ENCODE results near the gene MYO1D.
"Not testable (repeated sequence)": the region's sequence is repeated elsewhere in the genome, so short reads cannot be mapped to it uniquely, and the experiment has no call there.

MYO1D gene

GRCh38 chr17:32673964-32674363 is 203.0 kb downstream of the MYO1D start:
- DNase-seq (ENCODE audit: low spot score): no peak

- no peak for DNase-seq (ENCODE audit: low spot score)
Measured at GRCh38 chr17:32672711-32673110, 204.2 kb downstream of the MYO1D start.

- no peak for DNase-seq (ENCODE audit: low spot score)
Measured at GRCh38 chr17:32671896-32672295, 205.0 kb downstream of the MYO1D start.

GRCh38 chr17:32664936-32665583 is 211.9 kb downstream of the MYO1D start:
- no peak for DNase-seq (ENCODE audit: low spot score)

- no peak for DNase-seq (ENCODE audit: low spot score)
Measured at GRCh38 chr17:32660496-32660985, 216.4 kb downstream of the MYO1D start.

- peak; percentile 84 for DNase-seq (ENCODE audit: low spot score)
Measured at GRCh38 chr17:32659419-32659842, 217.5 kb downstream of the MYO1D start.

GRCh38 chr17:32658470-32659418 is 218.2 kb downstream of the MYO1D start:
- no peak for DNase-seq (ENCODE audit: low spot score)

- DNase-seq (ENCODE audit: low spot score): no peak
Measured at GRCh38 chr17:32656886-32657285, 220.0 kb downstream of the MYO1D start.

- no peak for DNase-seq (ENCODE audit: low spot score)
Measured at GRCh38 chr17:32654324-32654723, 222.6 kb downstream of the MYO1D start.

- DNase-seq (ENCODE audit: low spot score): no peak
Measured at GRCh38 chr17:32651084-32651483, 225.8 kb downstream of the MYO1D start.

- DNase-seq (ENCODE audit: low spot score): no peak
Measured at GRCh38 chr17:32648450-32648849, 228.5 kb downstream of the MYO1D start.

GRCh38 chr17:32646941-32647340 is 230.0 kb downstream of the MYO1D start:
- DNase-seq (ENCODE audit: low spot score): no peak

GRCh38 chr17:32641514-32641913 is 235.4 kb downstream of the MYO1D start:
- not testable (repeated sequence) for DNase-seq (ENCODE audit: low spot score)

GRCh38 chr17:32636598-32637218 is 240.2 kb downstream of the MYO1D start:
- no peak for DNase-seq (ENCODE audit: low spot score)

- DNase-seq (ENCODE audit: low spot score): no peak
Measured at GRCh38 chr17:32634167-32634566, 242.8 kb downstream of the MYO1D start.

GRCh38 chr17:32631341-32632096 is 245.4 kb downstream of the MYO1D start:
- DNase-seq (ENCODE audit: low spot score): no peak

GRCh38 chr17:32629563-32630190 is 247.2 kb downstream of the MYO1D start:
- no peak for DNase-seq (ENCODE audit: low spot score)

- DNase-seq (ENCODE audit: low spot score): no peak
Measured at GRCh38 chr17:32628271-32629044, 248.5 kb downstream of the MYO1D start.

- DNase-seq (ENCODE audit: low spot score): no peak
Measured at GRCh38 chr17:32627239-32627996, 249.5 kb downstream of the MYO1D start.

GRCh38 chr17:32626379-32626791 is 250.5 kb downstream of the MYO1D start:
- DNase-seq (ENCODE audit: low spot score): no peak
